ENCODE measurements around the gene SYNJ2. TPM values are rescaled to one million over a fixed set of nuclear protein-coding genes. Genes with fewer than 3 reads are reported as not detected.

The SYNJ2 gene
- total and polyA plus RNA-seq, 2 of the 4 experiments (the other 2 are of a cell fraction) = 40.8 to 45.2 TPM

DNA sequence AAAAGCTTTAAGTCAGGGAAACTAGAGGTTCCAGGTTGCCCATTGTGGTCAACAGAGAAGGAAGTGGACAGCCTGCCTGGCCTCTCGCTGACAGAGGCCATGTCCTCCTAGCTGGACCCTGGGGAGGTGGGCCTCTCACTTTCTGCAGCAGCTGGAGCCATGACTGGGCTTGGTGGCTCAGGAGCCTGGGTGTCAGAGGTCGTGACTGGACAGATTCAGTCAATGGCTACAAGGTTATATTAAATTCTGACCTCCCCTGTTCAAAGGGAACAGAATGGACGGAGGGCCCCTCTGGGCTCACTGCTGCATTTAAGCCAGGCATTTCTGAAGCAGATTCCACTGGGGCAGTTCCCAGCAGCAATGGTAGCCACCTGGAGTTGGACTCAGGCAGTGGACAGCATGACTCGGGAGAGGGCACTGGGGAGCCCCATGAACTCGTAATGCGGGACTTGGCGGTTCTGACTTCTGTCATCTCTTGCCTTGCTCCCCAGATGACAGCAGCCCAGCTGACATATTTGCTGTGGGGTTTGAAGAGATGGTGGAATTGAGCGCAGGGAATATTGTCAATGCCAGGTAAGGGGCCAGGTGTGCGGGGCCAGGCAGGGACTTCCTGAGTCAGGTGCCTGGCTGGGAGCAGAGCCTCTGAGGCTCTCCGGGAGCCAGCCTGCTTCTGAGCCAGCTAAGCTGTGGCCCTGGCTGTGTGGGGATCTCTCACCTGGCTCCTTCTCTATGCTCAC, 86.7 kb downstream of the SYNJ2 start (continued):
- TF ChIP-seq CTCF (conservative IDR thresholded peaks at IDR 0.05; ENCODE audit: low read depth, low read length) (no peak), BHLHE40 (IDR thresholded peaks at IDR 0.05; ENCODE audit: low read depth, low read length) (no peak)
